PC-3 (cell line): ENCODE results near the gene SCAF4.

Source experiments
- EZH2 ChIP-seq: fragments of 300-600 bp; sonication (generic); IDR thresholded peaks from one replicate; pipeline ENCODE4 v1.6.1; 2017; ENCODE audit warnings: antibody characterized with exemption, mild to moderate bottlenecking, low read length; ENCODE audit not compliant: unreplicated experiment
- TF ChIP-seq, protein P1 (sequence below): fragments of 300-600 bp; sonication (generic); conservative IDR thresholded peaks from 2 replicates; pipeline ENCODE4 v1.5.1; 2017; ENCODE audit warnings: antibody characterized with exemption, low read depth, mild to moderate bottlenecking, low read length

DNA sequence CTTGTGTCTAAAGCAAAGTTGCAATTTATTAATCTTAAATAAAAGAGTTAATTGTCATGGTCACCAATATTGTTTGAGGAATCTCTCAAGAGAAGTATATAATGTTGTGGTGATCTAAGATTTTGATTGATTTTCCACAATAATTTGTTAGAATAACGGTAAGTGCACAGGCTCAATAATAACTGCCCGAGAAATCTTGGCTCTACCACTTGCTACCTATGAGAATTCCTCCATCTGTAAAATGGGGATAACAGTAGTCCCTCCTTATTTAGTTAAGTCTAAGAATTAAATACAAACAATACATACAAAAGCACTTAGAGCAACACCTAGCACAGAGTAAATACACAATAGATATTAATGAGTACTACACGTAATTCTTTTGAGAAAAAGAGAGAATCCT, 18.8 kb downstream of the SCAF4 start:
- TF ChIP-seq, protein P1, sequence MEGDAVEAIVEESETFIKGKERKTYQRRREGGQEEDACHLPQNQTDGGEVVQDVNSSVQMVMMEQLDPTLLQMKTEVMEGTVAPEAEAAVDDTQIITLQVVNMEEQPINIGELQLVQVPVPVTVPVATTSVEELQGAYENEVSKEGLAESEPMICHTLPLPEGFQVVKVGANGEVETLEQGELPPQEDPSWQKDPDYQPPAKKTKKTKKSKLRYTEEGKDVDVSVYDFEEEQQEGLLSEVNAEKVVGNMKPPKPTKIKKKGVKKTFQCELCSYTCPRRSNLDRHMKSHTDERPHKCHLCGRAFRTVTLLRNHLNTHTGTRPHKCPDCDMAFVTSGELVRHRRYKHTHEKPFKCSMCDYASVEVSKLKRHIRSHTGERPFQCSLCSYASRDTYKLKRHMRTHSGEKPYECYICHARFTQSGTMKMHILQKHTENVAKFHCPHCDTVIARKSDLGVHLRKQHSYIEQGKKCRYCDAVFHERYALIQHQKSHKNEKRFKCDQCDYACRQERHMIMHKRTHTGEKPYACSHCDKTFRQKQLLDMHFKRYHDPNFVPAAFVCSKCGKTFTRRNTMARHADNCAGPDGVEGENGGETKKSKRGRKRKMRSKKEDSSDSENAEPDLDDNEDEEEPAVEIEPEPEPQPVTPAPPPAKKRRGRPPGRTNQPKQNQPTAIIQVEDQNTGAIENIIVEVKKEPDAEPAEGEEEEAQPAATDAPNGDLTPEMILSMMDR = no peak
- no peak for TF ChIP-seq EZH2
